Endothelial cell of umbilical vein (primary cell): Measurements from ENCODE around the gene DOCK8. TPM values are rescaled to one million over a fixed set of nuclear protein-coding genes. Genes with fewer than 3 reads are reported as not detected.

ENCODE experiments used
- BruUV-seq: library from RNA; stranded (reverse); fragments of 400-500 nt; replicated peaks from 2 replicates; lab custom pipeline; 2021; lab: Mats Ljungman, UMichigan
- CTCF ChIA-PET: fragments of 300-600, 350-600 bp; sonication (Branson Sonifier 250); formaldehyde crosslinking; loops from one replicate; lab custom pipeline; 2021; ENCODE audit warnings: antibody characterized with exemption, inconsistent platforms; lab: Charles Lee
- POLR2A ChIA-PET: fragments of 300-600, 350-600 bp; sonication (Branson Sonifier 250); formaldehyde crosslinking; loops from one replicate; lab custom pipeline; 2021; ENCODE audit warnings: antibody characterized with exemption, inconsistent platforms; lab: Charles Lee
- DNase-seq: peaks from one replicate; pipeline ENCODE4 v3.0.0-alpha.2; 2011; ENCODE audit warnings: low read depth, low spot score
- FAIRE-seq: peaks from 2 replicates; lab custom pipeline; 2011; peaks lifted over from hg19 to GRCh38; lab: Jason Lieb, UNC
- H2AFZ ChIP-seq: 2 replicates; pipeline ENCODE4 v1.6.0; 2012; ENCODE audit warnings: low read depth, low read length, control low read depth, inconsistent platforms
- H3K27ac ChIP-seq: 2 replicates; pipeline ENCODE4 v1.5.1; 2011; ENCODE audit warnings: low read depth, mild to moderate bottlenecking, control low read depth, low read length, moderate library complexity; ENCODE audit not compliant: insufficient read depth
- H3K27me3 ChIP-seq, 2 experiments: 2 replicates each; pipeline versions ENCODE4 v1.6.0 to v1.6.1; 2011; ENCODE audit warnings: low read length in 2 of 2, mixed read lengths in 1 of 2; ENCODE audit not compliant: control insufficient read depth in 2 of 2, insufficient read depth in 2 of 2
- H3K36me3 ChIP-seq, 2 experiments: 2 replicates in 1 of 2; 3 replicates in 1 of 2; pipeline ENCODE4 v1.5.1; 2011; ENCODE audit warnings: low read length in 2 of 2, mild to moderate bottlenecking in 1 of 2, moderate library complexity in 1 of 2; ENCODE audit not compliant: control insufficient read depth in 2 of 2, insufficient read depth in 2 of 2; ENCODE audit errors: extremely low read depth in 1 of 2
- H3K4me1 ChIP-seq: 3 replicates; pipeline ENCODE4 v1.5.1; 2011; ENCODE audit warnings: mild to moderate bottlenecking, low read length; ENCODE audit not compliant: control insufficient read depth, insufficient read depth; ENCODE audit errors: extremely low read depth
- H3K4me2 ChIP-seq: 2 replicates; pipeline ENCODE4 v1.6.1; 2011; ENCODE audit warnings: low read length, control low read depth, mixed read lengths; ENCODE audit not compliant: insufficient read depth
- H3K4me3 ChIP-seq, 3 experiments: fragments of 200-600 bp in 1 of 3; sonication (generic), shearing (Covaris generic) in 1 of 3; replicated peaks in 1 of 3; 2 replicates each; pipeline ENCODE4 v1.5.1; 2011 to 2016; ENCODE audit warnings: control low read depth in 3 of 3, low read length in 3 of 3, mild to moderate bottlenecking in 2 of 3, inconsistent platforms in 1 of 3, low read depth in 1 of 3, moderate library complexity in 1 of 3; ENCODE audit not compliant: insufficient read depth in 1 of 3
- H3K79me2 ChIP-seq: 2 replicates; pipeline ENCODE4 v1.6.0; 2012; ENCODE audit warnings: low read length, inconsistent platforms; ENCODE audit not compliant: control insufficient read depth, insufficient read depth
- H3K9ac ChIP-seq: replicated peaks from 2 replicates; pipeline ENCODE3; 2011; ENCODE audit warnings: low read length, control low read depth; ENCODE audit not compliant: insufficient read depth; ENCODE audit errors: extremely low read depth
- H3K9me1 ChIP-seq: replicated peaks from 3 replicates; pipeline ENCODE4 v1.6.0; 2011; ENCODE audit warnings: mild to moderate bottlenecking, low read length; ENCODE audit not compliant: control insufficient read depth, insufficient read depth; ENCODE audit errors: extremely low read depth
- H3K9me3 ChIP-seq: replicated peaks from 2 replicates; pipeline ENCODE4 v1.5.1; 2012; ENCODE audit warnings: low read length, inconsistent platforms; ENCODE audit not compliant: control insufficient read depth, insufficient read depth
- H4K20me1 ChIP-seq: replicated peaks from 2 replicates; pipeline ENCODE3; 2011; ENCODE audit warnings: mild to moderate bottlenecking, low read length; ENCODE audit not compliant: control insufficient read depth, insufficient read depth; ENCODE audit errors: extremely low read depth
- CTCF ChIP-seq, 2 donors: IDR thresholded peaks; 1 replicate in 1 of 2; 2 replicates in 1 of 2; pipeline ENCODE4 v1.5.1; 2011; ENCODE audit warnings: low read length in 2 of 2, mild to moderate bottlenecking in 2 of 2, moderate library complexity in 2 of 2, control low read depth in 1 of 2, inconsistent platforms in 1 of 2, low read depth in 1 of 2; ENCODE audit not compliant: insufficient read depth in 1 of 2; ENCODE audit errors: extremely low read depth in 1 of 2
- EZH2 ChIP-seq: IDR thresholded peaks from 2 replicates; pipeline ENCODE4 v1.6.1; 2012; ENCODE audit warnings: borderline replicate concordance, low read depth, mild to moderate bottlenecking, moderate library complexity, low read length, inconsistent platforms; ENCODE audit not compliant: severe bottlenecking
- FOS ChIP-seq: IDR thresholded peaks from 2 replicates; pipeline ENCODE4 v1.6.1; 2011; ENCODE audit warnings: mild to moderate bottlenecking, low read length, moderate library complexity, borderline replicate concordance; ENCODE audit not compliant: insufficient read depth
- MYC ChIP-seq: IDR thresholded peaks from one replicate; pipeline ENCODE4 v1.6.1; 2011; ENCODE audit warnings: mild to moderate bottlenecking, low read depth, low read length
- dilution Hi-C: fragments of 300-500 bp; cut with MboI; formaldehyde crosslinking; loops from one replicate; pipeline ENCODE4 v1.15.0; 2019; ENCODE audit warnings: low sequenced_read_pairs; ENCODE audit not compliant: extremely low pct_ligation_motif_present
- intact Hi-C: fragments of 100-400 bp; cut with micrococcal nuclease; formaldehyde crosslinking; loops from one replicate; pipeline ENCODE4 v1.10.0; 2022
- polyA plus RNA-seq, 4 experiments: library from polyadenylated mRNA; depleted of rRNA in 3 of 4; stranded (reverse) in 3 of 4; unstranded in 1 of 4; fragments of >200 nt; gene quantifications; 2 replicates each; pipeline versions ENCODE4 v1.2.1 to v1.2.3, GENCODE V29; 2011 to 2012; ENCODE audit warnings: missing spikeins in 1 of 4
- total RNA-seq: library from RNA; stranded (reverse); gene quantifications from 2 replicates; pipeline ENCODE4 v1.2.3, GENCODE V29; 2021

Gene DOCK8
- total and polyA plus RNA-seq, 2 donors (not counting 3 experiments of a cell fraction or from before 2014, with no cell fraction given) = 0.54 to 1.3 TPM

DNA sequence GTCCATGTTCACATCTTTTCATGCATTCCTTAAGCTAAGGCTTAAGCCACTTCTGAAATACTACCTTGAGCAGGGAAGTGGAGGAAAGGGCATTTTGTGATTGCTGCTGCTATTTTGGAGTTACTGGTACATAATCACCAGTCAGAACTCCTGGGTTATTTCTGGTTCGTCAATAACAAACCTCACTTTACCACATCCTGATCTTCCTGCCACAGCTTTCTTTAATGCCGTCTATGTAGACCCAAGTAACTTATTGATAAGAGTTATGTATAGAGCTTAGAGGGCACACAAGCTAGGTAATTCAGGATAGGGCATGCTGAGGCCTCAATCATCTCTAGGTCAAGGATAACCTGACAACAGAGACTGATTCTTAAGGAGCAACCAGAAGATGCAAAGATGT is 120.7 kb downstream of the DOCK8 start:
- Histone ChIP-seq H3K4me2 (no peak overlapping the region), H2AFZ (no peak overlapping the region), H4K20me1 (no peaks in the 10 kb centered on the region), H3K9me1 (no peaks in the 10 kb centered on the region), H3K4me3 (no peak overlapping the region), H3K27ac (no peak overlapping the region), H3K36me3 (no peaks in the 10 kb centered on the region), H3K27me3 (no peaks in the 10 kb centered on the region), H3K4me1 (no peaks in the 10 kb centered on the region), H3K79me2 (no peaks in the 10 kb centered on the region), H3K9me3 (no peaks in the 10 kb centered on the region), H3K9ac (no peak overlapping the region)
- dilution Hi-C loops (no loop called here), intact Hi-C loops (no loop called here)
- POLR2A ChIA-PET = no interaction called here
- BruUV-seq = no TSS peak
- no peak for DNase-seq
- CTCF ChIA-PET = no interaction called here
- TF ChIP-seq MYC = no peak
- no peak for FAIRE-seq

DNA sequence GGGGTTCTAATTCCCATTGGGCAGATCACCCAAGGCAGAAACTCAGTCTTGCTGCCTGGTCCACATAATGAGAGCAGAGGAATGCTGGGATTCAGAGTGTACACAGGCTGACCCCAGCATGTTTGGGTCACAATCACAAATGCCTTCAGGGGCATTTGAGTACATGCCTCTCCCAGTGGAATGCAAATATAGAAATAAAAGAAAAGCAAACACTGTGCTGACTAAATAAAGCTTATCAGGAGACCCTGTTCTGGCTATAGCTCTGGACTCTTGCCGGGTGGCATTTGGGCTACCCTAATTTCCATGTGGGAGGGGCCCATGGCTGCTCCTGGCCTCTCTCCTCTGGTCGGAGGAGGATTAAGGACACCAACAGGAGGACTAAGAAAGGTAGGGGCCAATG is 121.4 kb downstream of the DOCK8 start:
- H3K36me3 ChIP-seq = no peaks in the 10 kb centered on the region
- H3K9ac ChIP-seq = no peak overlapping the region
- H3K27me3 ChIP-seq = no peaks in the 10 kb centered on the region
- FAIRE-seq = no peak
- DNase-seq = no peak
- CTCF ChIA-PET = interaction anchor here (1.0 to 1.8 kb wide), 2 partner anchors 10 to 11 kb away, joined by 3 to 6 read pairs; no protein-coding TSS in a partner anchor
- H3K4me1 ChIP-seq = no peaks in the 10 kb centered on the region
- H2AFZ ChIP-seq = no peak overlapping the region
- H3K4me3 ChIP-seq = no peak overlapping the region
- BruUV-seq = no TSS peak
- no peaks in the 10 kb centered on the region for H4K20me1 ChIP-seq
- H3K9me1 ChIP-seq = no peaks in the 10 kb centered on the region
- H3K9me3 ChIP-seq = no peaks in the 10 kb centered on the region
- no peak for TF ChIP-seq FOS
- no peak for TF ChIP-seq MYC
- no peak for TF ChIP-seq CTCF (IDR thresholded peaks at IDR 0.05; ENCODE audit: extremely low read depth in 1 of 2, insufficient read depth in 1 of 2, low read depth in 1 of 2, low read length in 2 of 2)
- TF ChIP-seq EZH2 = no peak
- no peak overlapping the region for H3K27ac ChIP-seq
- no peak overlapping the region for H3K4me2 ChIP-seq
- no peaks in the 10 kb centered on the region for H3K79me2 ChIP-seq
- intact Hi-C loops = no loop called here
- dilution Hi-C loops = no loop called here
- POLR2A ChIA-PET = no interaction called here
